HG03196 (cell line): ENCODE data around the gene OS9.
"Not testable (repeated sequence)": the region's sequence is repeated elsewhere in the genome, so short reads cannot be mapped to it uniquely, and the experiment has no call there.

Source experiments
- ATAC-seq: cut with Tn5 transposase; IDR thresholded peaks from one replicate; pipeline ENCODE4 v1.9.1; 2021; ENCODE audit not compliant: unreplicated experiment

The OS9 gene

DNA sequence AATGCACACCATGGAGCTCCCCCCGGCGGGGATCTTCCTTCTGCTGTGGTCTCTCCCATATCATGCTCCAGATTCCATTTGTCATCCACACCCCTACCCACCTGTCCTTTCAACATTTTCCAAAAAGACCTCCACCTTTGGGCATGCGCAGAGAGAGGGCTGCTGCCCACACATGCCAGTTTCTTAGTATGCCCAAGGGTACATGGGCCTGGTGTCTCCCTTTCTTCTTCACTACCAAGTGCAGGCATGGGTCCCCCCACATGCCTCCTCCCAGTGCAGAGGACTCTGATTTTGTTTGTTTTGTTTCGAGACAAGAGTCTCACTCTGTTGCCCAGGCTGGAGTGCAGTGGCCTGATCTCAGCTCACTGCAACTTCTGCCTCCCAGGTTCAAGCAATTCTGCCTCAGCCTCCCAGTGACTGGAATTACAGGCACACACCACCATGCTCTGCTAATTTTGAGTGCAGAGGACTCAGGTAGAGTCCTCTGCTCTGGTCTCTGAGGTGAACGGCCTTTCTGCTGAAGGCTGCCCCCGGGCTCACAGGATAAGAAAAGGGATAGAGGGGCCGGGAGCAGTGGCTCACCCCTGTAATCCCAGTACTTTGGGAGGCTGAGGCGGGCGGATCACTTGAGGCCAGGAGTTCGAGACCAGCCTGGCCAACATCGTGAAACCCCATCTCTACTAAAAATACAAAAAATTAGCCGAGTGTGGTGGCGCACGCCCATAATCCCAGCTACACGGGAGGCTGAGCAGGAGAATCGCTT is 28.1 kb downstream of the OS9 start:
- ATAC-seq = not testable (repeated sequence)

DNA sequence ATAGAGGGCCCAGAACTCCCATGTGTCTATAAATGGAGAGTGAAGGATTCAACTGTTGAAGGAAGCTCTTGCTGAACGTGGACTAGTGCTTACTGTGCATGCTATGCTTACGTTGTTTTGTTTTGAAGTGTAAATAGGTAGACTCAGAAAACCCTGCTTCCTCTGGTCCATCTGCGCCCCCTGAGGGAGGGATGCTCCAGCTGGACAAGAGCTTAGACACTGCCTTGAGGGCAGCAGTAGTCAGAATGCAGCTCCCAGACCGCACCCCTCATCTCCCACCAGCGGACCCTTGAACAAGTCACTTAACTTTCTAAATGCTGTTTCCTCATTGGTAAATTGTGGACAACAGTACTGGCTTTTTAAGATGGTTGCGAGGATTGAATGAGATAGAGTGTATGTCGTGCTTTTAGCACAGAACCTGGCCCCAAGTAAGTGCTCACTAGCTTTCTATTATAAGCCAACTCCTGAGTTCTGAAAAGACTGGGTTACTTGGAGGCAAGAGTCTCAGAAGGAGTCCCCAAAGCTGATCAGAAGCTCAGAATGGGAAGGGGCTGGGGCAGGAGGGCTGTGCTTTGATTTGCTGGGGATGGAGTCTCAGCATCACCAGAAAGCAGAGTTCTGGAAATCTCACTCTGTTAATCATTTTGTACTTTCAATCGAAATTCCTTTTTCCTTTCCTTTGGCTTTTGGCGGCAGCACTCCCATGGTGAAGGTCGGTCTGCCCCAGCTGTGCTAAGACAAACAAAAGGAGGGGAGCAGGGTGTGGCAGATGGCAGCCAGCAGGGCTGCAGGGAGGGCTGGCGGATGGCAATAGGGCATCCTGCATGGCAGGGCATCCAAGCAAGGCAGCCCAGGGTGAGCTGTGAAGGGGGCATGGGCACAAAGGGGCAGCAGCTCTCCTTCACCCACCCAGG is 29.0 kb downstream of the OS9 start:
- ATAC-seq = no peak

DNA sequence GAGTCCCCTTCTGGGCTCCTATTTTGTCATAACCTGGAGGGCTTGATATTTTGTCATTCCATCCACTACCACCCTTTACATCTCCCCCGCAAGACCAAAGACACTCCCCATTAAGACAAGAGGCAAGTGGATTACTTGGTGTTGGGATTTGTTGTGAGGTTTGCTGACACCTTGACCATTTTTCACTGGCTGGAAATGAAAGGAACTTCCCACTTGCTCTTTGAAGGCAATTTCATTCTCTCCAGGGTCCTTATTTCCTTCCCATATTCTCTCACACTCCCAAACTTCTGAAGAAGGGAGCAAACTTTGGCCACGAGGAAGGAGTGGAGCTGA is 29.7 kb downstream of the OS9 start:
- ATAC-seq = no peak

GRCh38 chr12:57724003-57724935 is 30.3 kb downstream of the OS9 start:
- no peak for ATAC-seq

GRCh38 chr12:57724936-57725740 is 31.2 kb downstream of the OS9 start:
- no peak for ATAC-seq

DNA sequence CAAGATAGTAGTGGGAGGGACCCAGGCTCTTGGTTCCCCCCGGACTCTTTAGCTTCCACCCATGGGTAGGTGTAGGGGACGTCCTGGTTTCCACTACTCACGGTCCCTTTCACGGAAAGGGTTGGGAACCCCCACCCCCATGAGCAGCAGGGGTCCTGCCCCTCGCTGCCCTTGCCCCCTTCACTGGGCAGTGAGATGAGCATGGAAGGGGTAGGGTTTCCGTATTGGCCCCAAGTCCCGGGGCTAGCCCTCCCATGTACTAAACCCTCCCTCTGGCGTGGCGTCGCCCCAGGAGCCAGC is 31.9 kb downstream of the OS9 start:
- ATAC-seq = no peak

DNA sequence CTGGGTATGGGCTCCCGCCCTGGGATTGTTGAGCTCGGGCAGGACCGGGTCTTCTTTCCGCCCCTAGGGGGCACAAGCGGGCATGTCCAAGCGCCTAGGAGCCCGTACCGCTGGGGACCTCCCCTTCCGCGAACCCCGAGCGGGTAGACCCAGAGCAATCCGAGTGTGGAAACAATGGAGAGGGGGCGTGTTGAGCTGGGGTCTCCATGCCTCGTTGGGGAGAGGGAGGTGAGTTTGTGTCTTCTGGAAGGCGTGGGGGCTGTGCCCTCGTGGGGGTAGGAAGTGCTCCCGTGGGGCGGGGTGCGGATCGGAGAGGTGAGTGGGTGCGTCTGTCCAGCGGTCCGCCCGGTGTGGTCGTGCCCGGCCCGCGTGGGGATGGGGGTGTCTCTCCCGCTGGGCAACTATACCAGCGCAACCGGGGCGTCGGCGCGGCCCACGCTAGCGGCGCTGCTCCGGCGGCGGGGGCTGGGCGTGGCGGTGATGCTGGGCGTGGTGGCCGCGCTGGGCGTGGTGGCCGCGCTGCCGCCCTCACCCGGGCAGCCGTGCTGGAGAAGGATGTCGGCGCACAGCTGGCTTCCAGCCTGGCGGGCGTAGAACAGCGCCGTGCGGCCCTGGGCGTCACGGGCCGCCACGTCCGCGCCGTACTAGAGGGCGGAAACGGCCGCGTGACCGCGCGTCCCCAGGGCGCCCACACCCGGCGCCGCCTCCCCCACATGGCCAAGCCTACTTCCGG is 32.4 kb downstream of the OS9 start:
- no peak for ATAC-seq

DNA sequence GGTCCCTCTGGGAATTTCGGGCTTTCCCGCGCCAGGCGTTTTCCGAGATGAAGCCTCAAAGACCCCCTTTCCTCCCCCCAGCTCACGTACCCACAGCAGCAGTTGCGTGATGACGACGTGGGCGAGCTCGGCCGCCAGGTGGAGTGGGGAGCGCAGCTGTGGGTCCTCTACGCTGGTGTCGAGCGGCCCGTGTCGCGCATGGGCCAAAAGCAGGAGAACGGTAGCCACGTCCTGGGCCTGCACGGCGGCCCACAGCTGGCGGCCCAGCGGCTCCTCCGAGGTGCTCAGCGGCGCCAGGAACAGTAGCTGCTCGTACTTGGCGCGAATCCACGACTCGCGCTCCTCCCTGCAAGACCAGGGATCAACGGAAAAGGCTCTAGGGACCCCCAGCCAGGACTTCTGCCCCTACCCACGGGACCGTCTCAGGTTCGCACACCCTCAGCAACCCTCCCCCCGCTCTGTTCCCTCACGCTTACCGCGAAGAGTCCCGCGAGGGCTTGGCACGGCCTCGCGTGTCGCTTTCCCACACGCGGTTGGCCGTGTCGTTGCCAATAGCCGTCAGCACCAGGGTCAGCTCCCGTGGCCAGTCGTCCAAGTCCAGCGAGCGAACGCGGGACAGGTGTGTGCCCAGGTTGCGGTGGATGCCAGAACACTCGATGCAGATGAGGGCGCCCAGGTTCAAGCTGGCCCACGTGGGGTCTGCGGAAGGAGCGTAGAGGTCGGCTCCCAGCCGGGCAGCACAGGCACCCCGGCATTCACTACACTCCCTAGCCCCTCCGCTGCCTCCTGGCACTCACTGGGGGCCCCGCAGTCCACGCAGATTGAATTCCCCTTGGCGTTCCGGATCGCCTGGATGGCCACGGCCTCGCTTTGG is 33.2 kb downstream of the OS9 start:
- no peak for ATAC-seq

DNA sequence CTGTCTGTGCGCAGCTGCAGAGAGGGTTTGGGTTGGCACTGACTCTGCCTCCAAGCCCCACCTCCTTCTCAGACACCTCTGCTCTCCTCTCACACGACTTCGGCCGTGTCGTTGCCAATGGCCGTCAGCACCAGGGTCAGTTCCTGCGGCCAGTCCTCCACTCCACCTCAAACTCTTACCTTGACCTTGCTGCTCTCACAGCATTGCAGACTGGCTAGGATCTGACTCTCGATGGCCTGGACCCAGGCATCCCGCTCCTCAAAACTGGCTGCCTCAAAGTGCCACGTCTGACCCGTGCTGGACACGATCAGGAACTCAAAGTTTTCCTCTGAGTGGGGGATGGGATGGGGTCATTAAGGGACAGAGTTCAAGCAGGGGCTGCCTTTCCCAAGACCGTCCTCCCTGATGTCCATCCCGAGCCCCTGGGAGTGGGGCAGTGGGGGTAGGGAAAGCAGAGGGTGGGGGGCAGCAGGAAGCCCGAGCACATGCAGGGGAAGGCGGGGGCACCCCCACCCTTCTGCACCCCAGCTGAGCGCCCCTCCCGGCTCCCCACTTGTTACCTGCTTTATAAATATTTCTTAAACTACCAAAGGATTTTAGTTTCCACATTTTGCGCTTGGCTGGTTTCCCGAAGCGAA is 33.9 kb downstream of the OS9 start:
- ATAC-seq = no peak

DNA sequence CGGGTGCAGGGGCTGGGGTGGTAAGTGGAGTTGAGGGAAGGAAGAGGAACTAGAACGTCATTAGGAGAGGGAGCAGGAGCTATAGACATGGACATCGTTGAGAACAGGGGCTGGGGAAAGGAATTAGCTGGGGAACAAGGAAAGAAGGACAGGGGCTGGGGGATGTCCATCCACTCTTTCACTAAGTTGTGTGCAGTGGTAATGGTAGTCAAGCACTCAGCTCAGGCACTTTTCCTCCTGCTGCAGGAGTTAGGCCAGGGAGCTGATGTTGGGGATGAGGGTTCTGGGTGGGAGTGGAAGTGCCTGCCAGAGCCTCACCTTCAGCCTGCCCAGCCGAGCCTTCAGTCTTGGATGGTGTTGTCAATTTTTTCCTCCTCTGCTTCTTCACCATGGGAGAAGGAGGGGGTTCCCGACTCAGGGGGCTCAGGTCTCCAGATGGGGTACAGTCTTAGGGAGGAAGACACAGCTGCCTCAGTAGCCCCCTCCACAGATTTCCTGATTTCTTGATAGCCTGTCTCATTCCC is 35.5 kb downstream of the OS9 start:
- ATAC-seq = no peak

DNA sequence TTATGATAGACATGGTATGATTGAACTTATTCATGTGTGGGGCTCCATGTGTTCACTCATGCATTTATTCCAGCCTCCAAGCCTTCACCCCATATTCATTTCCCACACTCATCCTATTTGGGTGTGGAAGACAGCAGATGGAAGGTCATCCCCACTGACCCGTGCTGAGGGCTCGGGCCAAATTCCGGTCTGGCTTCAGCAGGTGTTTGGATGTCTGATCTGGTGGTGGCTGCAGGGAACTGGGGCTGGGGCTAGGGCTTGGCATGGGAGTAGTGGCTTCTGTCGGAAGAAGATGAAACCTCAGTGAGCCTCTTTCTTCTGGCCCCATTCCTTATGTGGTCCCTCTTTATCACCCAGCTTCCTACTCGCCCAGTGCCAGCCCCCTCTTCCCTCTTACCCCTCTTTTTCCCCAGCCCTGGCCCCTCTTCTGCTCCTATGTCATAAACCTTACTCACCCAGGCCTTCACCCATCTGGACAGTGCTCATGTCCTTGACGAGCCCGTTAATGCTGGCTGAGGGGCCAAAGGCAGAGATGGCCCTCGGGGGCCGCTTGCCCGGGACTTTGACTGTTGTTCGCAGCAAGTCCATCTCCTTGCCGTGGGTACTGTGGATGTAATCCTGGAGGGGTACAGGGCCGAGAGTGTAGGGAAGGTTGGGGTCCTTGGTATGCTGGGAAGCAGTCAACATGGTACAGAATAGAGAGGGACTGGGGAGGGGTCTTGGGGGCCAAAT is 36.6 kb downstream of the OS9 start:
- ATAC-seq = no peak

- no peak for ATAC-seq
These were observed 37.6 kb downstream of the OS9 start for GRCh38 chr12:57731411-57732080.

- ATAC-seq = no peak
These were observed 38.3 kb downstream of the OS9 start for GRCh38 chr12:57732270-57732669.

GRCh38 chr12:57732726-57733593 is 39.0 kb downstream of the OS9 start:
- no peak for ATAC-seq

DNA sequence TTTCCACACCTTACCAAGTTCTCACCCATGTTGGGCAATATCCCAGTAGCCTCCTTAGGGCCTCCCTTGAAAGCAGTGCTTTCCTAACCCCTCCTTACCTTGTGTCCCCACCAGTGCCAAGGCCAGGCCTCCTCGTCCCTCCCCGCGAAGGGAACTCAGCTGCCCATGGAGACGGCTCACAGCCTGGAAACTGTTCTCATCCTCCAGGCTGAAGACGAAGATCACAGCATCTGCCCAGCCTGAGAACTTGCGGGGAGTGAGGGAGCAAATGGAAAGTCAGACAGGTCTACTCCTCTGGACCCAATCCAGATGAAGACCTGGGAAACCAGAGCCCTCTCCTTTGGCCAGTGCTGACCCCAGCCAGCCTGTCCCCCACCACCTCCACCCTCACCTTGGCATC is 40.0 kb downstream of the OS9 start:
- no peak for ATAC-seq

DNA sequence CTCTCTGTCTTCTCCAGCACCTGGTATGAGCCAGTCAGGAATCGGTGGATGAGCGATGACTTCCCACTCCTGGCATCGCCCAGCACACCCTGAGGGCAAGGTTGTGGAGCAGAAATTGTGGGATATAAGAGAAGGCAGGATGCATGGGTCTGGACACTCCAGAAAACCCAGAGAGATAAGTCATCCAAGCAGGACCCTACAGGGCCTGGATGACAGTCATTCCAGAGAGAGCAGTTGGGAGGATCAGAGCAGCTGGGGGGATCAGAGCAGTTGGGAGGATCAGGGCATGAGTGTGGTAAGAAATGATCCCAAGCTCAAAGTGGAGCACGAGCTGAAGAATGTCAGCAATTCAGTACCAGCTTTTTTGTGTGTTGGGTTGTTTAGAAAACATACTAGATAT is 40.7 kb downstream of the OS9 start:
- ATAC-seq = no peak
